GM12878 (cell line): ENCODE measurements around the gene TCEA2. TPM values are rescaled to one million over a fixed set of nuclear protein-coding genes. Genes with fewer than 3 reads are reported as not detected.

ENCODE experiments used
- ATF7 ChIP-seq: fragments of 450-650 bp; IDR thresholded peaks from 2 replicates; pipeline ENCODE4 v1.6.1; 2016; ENCODE audit warnings: low read depth, mild to moderate bottlenecking
- CBFB ChIP-seq: IDR thresholded peaks from 2 replicates; pipeline ENCODE4 v1.6.1; 2016; ENCODE audit warnings: antibody characterized with exemption, low read depth
- FOXK2 ChIP-seq: fragments of 450-650 bp; IDR thresholded peaks from 2 replicates; pipeline ENCODE4 v1.6.1; 2017; ENCODE audit warnings: mild to moderate bottlenecking, moderate library complexity
- IKZF1 ChIP-seq: fragments of 450-650 bp; conservative IDR thresholded peaks from 2 replicates; pipeline ENCODE4 v1.6.1; 2017; ENCODE audit warnings: antibody characterized with exemption, mild to moderate bottlenecking
- KDM1A ChIP-seq: fragments of 200-600 bp; sonication (generic); IDR thresholded peaks from 2 replicates; pipeline ENCODE4 v1.6.1; 2016; ENCODE audit warnings: borderline replicate concordance
- MYB ChIP-seq: fragments of 150-350 bp; IDR thresholded peaks from 2 replicates; pipeline ENCODE4 v1.6.1; 2014; ENCODE audit warnings: mild to moderate bottlenecking, low read depth, low read length, borderline replicate concordance
- NFYA ChIP-seq: IDR thresholded peaks from 2 replicates; pipeline ENCODE4 v1.6.1; 2011; ENCODE audit warnings: low read depth, mild to moderate bottlenecking, low read length, improper control_type of control experiment, borderline replicate concordance
- NFYB ChIP-seq: IDR thresholded peaks from 2 replicates; pipeline ENCODE4 v1.6.1; 2011; ENCODE audit warnings: low read depth, mild to moderate bottlenecking, low read length, improper control_type of control experiment, moderate library complexity; ENCODE audit not compliant: insufficient read depth
- NR2F1 ChIP-seq: fragments of 450-650 bp; conservative IDR thresholded peaks from 2 replicates; pipeline ENCODE4 v1.6.1; 2017; ENCODE audit warnings: mild to moderate bottlenecking
- PAX8 ChIP-seq: fragments of 450-650 bp; IDR thresholded peaks from 2 replicates; pipeline ENCODE4 v1.6.1; 2017; ENCODE audit warnings: mild to moderate bottlenecking, moderate library complexity
- POLR2AphosphoS2 ChIP-seq: IDR thresholded peaks from 2 replicates; pipeline ENCODE4 v1.6.1; 2011; ENCODE audit warnings: low read depth, mild to moderate bottlenecking, low read length, improper control_type of control experiment, moderate library complexity
- RELA ChIP-seq: fragments of 450-650 bp; IDR thresholded peaks from 2 replicates; pipeline ENCODE4 v1.8.0; 2014; ENCODE audit warnings: borderline replicate concordance; ENCODE audit not compliant: partially characterized antibody
- RUNX3 ChIP-seq: IDR thresholded peaks from 2 replicates; pipeline ENCODE4 v1.6.1; 2012; ENCODE audit warnings: low read length, inconsistent platforms
- SMARCA5 ChIP-seq: fragments of 450-650 bp; IDR thresholded peaks from 2 replicates; pipeline ENCODE4 v1.6.1; 2017; ENCODE audit warnings: mild to moderate bottlenecking
- SMC3 ChIP-seq: IDR thresholded peaks from 2 replicates; pipeline ENCODE4 v1.6.1; 2011; ENCODE audit warnings: low read length, improper control_type of control experiment, borderline replicate concordance
- SRF ChIP-seq, 2 experiments: IDR thresholded peaks; 2 replicates each; pipeline ENCODE4 v1.6.1; 2011; ENCODE audit warnings: low read depth in 2 of 2, low read length in 2 of 2, mild to moderate bottlenecking in 1 of 2, moderate library complexity in 1 of 2
- TCF12 ChIP-seq: IDR thresholded peaks from 2 replicates; pipeline ENCODE4 v1.6.1; 2011; ENCODE audit warnings: low read depth, mild to moderate bottlenecking, low read length
- ZNF24 ChIP-seq: fragments of 450-650 bp; IDR thresholded peaks from 2 replicates; pipeline ENCODE4 v1.6.1; 2017; ENCODE audit warnings: antibody characterized with exemption, mild to moderate bottlenecking
- ZZZ3 ChIP-seq: IDR thresholded peaks from 2 replicates; pipeline ENCODE4 v1.6.1; 2011; ENCODE audit warnings: low read depth; ENCODE audit not compliant: control insufficient read depth, insufficient read length
- polyA plus RNA-seq, 11 experiments: library from polyadenylated mRNA; depleted of rRNA in 4 of 11; unstranded in 6 of 11; stranded (reverse) in 5 of 11; fragments of >200 nt; fragmentation: Nextera tagmentation in 4 of 11; fragmentation: Illumina TruSeq in 1 of 11; extraction: Ambion mirVana in 4 of 11; extraction: Trizol in 1 of 11; gene quantifications; 1 replicate in 1 of 11; 2 replicates in 10 of 11; pipeline versions ENCODE4 v1.2.1 to v1.2.3, GENCODE V29; 2011 to 2016; ENCODE audit warnings: inconsistent platforms in 2 of 11, missing spikeins in 2 of 11, low read depth in 1 of 11
- total RNA-seq, 4 experiments: library from RNA; depleted of rRNA in 3 of 4; stranded (reverse); fragments of >200 nt in 3 of 4; fragmentation: Illumina TruSeq in 1 of 4; extraction: Trizol in 1 of 4; gene quantifications; 2 replicates each; pipeline versions ENCODE4 v1.2.1 to v1.2.3, GENCODE V29; 2013 to 2021
- TF ChIP-seq, protein P1 (sequence below): fragments of 450-650 bp; formaldehyde crosslinking; IDR thresholded peaks from 2 replicates; pipeline ENCODE4 v1.4.0; 2022; ENCODE audit warnings: mild to moderate bottlenecking, moderate library complexity
- TF ChIP-seq, protein P2 (sequence below): fragments of 450-650 bp; IDR thresholded peaks from 2 replicates; pipeline ENCODE4 v1.6.1; 2016; ENCODE audit warnings: mild to moderate bottlenecking
- TF ChIP-seq, protein P3 (sequence below): IDR thresholded peaks from 2 replicates; pipeline ENCODE4 v1.6.1; 2012; ENCODE audit warnings: mild to moderate bottlenecking, low read depth, low read length
- TF ChIP-seq, protein P4 (sequence below): IDR thresholded peaks from 2 replicates; pipeline ENCODE4 v1.6.1; 2012; ENCODE audit warnings: low read depth, low read length, improper control_type of control experiment

TCEA2 gene
- total and polyA plus RNA-seq, 10 of the 15 experiments (the other 5 are each of a cell fraction or from before 2014, with no cell fraction given), result 3.4 to 42.5 (median 13.3) TPM

DNA sequence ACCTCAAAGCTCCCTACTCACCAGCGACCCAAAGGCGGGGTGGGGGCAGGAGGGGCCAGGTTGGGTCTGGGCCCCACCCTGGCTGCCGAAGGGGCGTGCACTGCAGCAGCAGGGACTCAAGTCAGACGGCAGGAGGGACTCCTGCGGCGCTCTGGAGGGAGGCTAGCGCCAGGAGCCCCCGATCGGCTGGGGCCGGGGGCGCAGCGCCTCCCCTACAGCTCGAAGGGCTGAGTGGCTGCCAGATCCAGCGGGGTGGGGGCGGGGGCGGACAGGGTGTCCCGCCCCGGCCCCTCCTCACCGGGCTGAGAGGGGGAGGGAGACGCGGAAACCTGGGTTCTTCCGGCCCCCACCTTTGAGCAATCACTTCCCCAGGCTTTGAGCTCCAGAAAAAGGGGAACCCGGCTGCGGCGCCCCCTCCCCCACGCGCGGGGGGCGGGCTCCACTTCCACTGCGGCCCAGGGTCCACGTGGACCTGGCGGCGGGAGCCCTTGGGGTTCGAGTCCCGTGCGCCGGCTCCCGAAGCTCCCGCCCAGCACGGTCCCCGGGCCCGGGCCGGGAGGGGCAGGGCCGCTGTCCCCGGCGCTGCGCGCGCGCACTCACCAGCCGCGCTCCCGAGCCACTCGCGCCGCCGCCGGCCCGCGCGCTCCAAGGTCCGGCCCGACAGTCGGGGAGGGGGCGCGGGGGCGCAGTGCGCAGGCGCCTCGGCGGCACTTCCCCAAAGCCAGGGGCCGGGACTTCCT lies 16.4 kb downstream of the TCEA2 start, which contains the start of gene RGS19 (continued):
- TF ChIP-seq TCF12, result peak; percentile 35; the same call in 1 of the 2 replicates
- TF ChIP-seq SMARCA5, result 0 out of 2 replicates have a peak, but pooled peaks have one; percentile 53
- no peak for TF ChIP-seq SRF (IDR thresholded peaks at IDR 0.05; ENCODE audit: low read depth in 2 of 2, low read length in 2 of 2)
- TF ChIP-seq, protein P1, sequence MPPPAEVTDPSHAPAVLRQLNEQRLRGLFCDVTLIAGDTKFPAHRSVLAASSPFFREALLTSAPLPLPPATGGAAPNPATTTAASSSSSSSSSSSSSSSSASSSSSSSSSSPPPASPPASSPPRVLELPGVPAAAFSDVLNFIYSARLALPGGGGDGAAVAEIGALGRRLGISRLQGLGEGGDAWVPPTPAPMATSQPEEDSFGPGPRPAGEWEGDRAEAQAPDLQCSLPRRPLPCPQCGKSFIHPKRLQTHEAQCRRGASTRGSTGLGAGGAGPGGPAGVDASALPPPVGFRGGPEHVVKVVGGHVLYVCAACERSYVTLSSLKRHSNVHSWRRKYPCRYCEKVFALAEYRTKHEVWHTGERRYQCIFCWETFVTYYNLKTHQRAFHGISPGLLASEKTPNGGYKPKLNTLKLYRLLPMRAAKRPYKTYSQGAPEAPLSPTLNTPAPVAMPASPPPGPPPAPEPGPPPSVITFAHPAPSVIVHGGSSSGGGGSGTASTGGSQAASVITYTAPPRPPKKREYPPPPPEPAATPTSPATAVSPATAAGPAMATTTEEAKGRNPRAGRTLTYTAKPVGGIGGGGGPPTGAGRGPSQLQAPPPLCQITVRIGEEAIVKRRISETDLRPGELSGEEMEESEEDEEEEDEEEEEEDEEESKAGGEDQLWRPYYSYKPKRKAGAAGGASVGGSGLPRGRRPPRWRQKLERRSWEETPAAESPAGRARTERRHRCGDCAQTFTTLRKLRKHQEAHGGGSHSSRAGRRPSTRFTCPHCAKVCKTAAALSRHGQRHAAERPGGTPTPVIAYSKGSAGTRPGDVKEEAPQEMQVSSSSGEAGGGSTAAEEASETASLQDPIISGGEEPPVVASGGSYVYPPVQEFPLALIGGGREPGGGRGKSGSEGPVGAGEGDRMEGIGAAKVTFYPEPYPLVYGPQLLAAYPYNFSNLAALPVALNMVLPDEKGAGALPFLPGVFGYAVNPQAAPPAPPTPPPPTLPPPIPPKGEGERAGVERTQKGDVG, result no peak
- no peak for TF ChIP-seq RELA
- no peak for TF ChIP-seq NFYB
- 0 out of 2 replicates have a peak, but pooled peaks have one; percentile 10 for TF ChIP-seq RUNX3
- TF ChIP-seq POLR2AphosphoS2, result no peak
- no peak for TF ChIP-seq SMC3
- no peak for TF ChIP-seq ATF7
- peak; percentile 41 for TF ChIP-seq NR2F1
- TF ChIP-seq, protein P2, sequence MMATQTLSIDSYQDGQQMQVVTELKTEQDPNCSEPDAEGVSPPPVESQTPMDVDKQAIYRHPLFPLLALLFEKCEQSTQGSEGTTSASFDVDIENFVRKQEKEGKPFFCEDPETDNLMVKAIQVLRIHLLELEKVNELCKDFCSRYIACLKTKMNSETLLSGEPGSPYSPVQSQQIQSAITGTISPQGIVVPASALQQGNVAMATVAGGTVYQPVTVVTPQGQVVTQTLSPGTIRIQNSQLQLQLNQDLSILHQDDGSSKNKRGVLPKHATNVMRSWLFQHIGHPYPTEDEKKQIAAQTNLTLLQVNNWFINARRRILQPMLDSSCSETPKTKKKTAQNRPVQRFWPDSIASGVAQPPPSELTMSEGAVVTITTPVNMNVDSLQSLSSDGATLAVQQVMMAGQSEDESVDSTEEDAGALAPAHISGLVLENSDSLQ, result no peak
- TF ChIP-seq MYB, result no peak
- TF ChIP-seq, protein P3, sequence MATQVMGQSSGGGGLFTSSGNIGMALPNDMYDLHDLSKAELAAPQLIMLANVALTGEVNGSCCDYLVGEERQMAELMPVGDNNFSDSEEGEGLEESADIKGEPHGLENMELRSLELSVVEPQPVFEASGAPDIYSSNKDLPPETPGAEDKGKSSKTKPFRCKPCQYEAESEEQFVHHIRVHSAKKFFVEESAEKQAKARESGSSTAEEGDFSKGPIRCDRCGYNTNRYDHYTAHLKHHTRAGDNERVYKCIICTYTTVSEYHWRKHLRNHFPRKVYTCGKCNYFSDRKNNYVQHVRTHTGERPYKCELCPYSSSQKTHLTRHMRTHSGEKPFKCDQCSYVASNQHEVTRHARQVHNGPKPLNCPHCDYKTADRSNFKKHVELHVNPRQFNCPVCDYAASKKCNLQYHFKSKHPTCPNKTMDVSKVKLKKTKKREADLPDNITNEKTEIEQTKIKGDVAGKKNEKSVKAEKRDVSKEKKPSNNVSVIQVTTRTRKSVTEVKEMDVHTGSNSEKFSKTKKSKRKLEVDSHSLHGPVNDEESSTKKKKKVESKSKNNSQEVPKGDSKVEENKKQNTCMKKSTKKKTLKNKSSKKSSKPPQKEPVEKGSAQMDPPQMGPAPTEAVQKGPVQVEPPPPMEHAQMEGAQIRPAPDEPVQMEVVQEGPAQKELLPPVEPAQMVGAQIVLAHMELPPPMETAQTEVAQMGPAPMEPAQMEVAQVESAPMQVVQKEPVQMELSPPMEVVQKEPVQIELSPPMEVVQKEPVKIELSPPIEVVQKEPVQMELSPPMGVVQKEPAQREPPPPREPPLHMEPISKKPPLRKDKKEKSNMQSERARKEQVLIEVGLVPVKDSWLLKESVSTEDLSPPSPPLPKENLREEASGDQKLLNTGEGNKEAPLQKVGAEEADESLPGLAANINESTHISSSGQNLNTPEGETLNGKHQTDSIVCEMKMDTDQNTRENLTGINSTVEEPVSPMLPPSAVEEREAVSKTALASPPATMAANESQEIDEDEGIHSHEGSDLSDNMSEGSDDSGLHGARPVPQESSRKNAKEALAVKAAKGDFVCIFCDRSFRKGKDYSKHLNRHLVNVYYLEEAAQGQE, result no peak
- TF ChIP-seq NFYA, result no peak
- TF ChIP-seq, protein P4, sequence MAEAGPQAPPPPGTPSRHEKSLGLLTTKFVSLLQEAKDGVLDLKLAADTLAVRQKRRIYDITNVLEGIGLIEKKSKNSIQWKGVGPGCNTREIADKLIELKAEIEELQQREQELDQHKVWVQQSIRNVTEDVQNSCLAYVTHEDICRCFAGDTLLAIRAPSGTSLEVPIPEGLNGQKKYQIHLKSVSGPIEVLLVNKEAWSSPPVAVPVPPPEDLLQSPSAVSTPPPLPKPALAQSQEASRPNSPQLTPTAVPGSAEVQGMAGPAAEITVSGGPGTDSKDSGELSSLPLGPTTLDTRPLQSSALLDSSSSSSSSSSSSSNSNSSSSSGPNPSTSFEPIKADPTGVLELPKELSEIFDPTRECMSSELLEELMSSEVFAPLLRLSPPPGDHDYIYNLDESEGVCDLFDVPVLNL, result no peak
- peak; percentile 95 for TF ChIP-seq IKZF1
- no peak for TF ChIP-seq PAX8
- 0 out of 2 replicates have a peak, but pooled peaks have one; percentile 30 for TF ChIP-seq ZNF24
- no peak for TF ChIP-seq CBFB
- no peak for TF ChIP-seq ZZZ3
- TF ChIP-seq FOXK2, result no peak
- TF ChIP-seq KDM1A, result no peak
